Testis (tissue), 2 donors: ENCODE measurements around the gene SDK1.

Experiments
- POLR2A ChIP-seq: fragments of 450-650 bp; IDR thresholded peaks from one replicate; pipeline ENCODE4 v1.6.1; 2017; ENCODE audit warnings: antibody characterized with exemption, mild to moderate bottlenecking, moderate library complexity
- TF ChIP-seq, protein P1 (sequence below), 3 experiments: fragments of 450-650 bp in 2 of 3; fragments of 200-600 bp in 1 of 3; sonication (generic) in 1 of 3; IDR thresholded peaks; one replicate each; pipeline ENCODE4 v1.5.1; 2016 to 2019; ENCODE audit warnings: antibody characterized with exemption in 3 of 3, mild to moderate bottlenecking in 2 of 3, moderate library complexity in 1 of 3

DNA sequence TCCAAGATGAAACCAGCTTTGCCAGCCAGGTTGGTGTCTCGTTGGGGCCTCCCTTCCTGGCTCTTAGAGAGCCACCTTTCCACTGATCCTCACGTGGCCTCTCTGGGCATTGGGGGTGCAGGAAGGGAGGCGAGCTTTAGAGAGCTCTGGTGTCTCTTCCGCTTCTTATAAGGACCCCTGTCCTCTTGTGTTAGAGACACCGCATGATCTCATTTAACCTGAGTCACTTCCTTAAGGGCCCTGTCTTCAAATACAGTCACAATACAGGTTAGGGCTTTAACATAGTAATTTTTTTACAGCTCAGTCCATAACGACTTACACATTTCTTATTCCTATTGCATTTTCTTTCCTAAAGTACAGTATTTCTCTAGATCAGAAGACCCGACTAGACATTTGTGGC is 535.8 kb downstream of the SDK1 start:
- TF ChIP-seq, protein P1, sequence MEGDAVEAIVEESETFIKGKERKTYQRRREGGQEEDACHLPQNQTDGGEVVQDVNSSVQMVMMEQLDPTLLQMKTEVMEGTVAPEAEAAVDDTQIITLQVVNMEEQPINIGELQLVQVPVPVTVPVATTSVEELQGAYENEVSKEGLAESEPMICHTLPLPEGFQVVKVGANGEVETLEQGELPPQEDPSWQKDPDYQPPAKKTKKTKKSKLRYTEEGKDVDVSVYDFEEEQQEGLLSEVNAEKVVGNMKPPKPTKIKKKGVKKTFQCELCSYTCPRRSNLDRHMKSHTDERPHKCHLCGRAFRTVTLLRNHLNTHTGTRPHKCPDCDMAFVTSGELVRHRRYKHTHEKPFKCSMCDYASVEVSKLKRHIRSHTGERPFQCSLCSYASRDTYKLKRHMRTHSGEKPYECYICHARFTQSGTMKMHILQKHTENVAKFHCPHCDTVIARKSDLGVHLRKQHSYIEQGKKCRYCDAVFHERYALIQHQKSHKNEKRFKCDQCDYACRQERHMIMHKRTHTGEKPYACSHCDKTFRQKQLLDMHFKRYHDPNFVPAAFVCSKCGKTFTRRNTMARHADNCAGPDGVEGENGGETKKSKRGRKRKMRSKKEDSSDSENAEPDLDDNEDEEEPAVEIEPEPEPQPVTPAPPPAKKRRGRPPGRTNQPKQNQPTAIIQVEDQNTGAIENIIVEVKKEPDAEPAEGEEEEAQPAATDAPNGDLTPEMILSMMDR (IDR thresholded peaks at IDR 0.05): no peak
- no peak for TF ChIP-seq POLR2A
